HG03442 (cell line): Measurements from ENCODE around the gene MAPT.
"Not testable (repeated sequence)": the region's sequence is repeated elsewhere in the genome, so short reads cannot be mapped to it uniquely, and the experiment has no call there.

Experiments used
- ATAC-seq: cut with Tn5 transposase; IDR thresholded peaks from one replicate; pipeline ENCODE4 v1.9.1; 2021; ENCODE audit warnings: mild to moderate bottlenecking, moderate library complexity; ENCODE audit not compliant: unreplicated experiment

MAPT gene

DNA sequence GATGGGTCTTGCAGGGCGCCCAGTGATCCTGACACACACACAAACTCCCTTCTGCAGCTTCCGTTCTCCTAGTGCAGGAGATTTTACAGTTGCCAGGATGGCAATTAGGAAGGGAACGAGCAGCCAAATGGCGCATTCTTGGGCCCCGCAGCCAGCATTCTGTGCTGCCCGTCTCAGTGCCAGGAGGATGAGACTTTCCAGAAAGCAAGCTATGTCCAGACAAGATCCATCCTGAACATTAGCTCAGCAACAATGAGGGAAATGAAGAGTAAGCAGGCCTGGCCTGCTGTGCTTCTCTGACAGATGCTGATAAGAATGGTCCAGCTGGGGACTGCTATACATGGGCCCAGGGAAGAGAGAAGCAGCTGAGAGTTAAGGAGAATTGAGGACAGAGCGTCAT, 33.2 kb upstream of the MAPT start:
- ATAC-seq, result no peak

DNA sequence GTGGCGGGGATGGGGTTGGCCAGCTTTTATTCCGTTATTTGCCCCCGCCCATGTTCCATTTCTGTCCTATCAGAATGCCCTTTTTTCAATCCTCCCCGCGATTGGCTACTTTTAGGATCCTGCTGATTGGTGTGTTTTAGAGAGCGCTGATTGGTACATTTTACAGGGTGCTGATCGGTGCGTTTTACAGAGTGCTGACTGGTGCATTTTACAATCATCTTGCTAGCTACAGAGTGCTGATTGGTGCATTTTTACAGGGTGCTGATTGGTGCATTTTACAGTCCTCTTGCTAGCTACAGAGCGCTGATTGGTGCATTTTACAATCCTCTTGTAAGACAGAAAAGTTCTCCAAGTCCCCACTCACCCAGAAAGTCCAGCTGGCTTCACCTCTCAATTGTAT, 32.2 kb upstream of the MAPT start:
- ATAC-seq, result not testable (repeated sequence)

DNA sequence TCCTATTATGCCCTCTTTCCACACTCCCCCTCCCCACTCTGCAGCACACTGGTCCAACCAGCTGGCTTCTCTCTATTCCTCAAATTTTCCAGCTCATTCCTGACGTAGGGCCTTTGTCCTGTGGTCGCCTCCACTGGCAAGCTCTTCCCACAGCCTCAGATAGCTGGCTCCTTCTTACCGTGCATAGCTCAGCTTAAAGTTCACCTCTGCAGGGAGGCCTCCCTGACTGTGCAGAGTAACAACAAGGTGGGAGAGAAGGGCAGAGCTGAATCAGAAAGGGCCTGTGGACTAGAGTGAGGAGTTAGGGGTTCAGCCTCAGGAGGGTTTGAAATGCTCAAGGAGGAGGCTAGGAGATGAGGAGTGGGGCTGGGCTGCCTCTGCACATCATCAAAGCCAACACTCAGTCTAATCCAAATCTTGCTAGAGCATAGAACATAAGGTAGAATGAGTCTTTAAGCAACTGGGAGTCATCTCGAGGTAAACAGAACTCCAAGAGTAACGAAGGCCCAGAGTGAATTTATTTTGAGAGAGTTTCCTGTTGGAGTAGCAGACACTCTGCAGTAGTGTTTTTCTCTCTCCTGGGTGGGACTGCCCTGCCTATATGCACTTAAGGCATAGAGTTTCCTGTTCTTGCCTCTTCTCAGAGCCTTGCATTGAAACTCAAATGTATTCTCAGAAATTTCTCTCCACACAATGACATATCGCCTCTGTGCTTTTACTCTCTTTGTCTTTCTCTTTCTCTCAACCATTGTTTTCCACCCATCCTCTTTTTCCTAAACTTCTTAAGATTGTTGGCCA, 30.3 kb upstream of the MAPT start:
- no peak for ATAC-seq

GRCh38 chr17:45867171-45867570, 27.2 kb upstream of the MAPT start:
- ATAC-seq, result no peak

DNA sequence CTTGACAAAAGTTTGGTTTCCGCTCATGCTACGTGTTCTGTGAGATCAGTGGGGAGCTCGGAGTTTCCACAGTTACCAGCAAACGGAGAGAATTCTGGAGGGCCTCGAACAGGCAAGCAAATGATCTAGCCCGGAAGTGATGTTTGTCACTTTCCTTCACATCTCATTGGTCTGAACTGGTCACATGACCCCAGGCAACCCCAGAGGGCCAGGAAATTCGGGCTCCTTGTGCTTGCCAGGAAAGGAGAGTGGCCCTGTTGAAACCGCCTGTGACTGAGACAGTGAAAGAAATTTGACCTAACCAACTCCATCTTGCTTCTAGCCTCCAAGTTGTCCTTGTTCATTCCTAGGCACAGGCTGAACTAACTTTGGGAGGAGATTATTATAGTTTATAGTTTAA, 26.7 kb upstream of the MAPT start:
- ATAC-seq, result no peak

- ATAC-seq, result no peak
Measured at GRCh38 chr17:45868276-45868675, 26.1 kb upstream of the MAPT start.

- no peak for ATAC-seq
Measured at GRCh38 chr17:45869676-45870341, 24.5 kb upstream of the MAPT start.

- no peak for ATAC-seq
Measured at GRCh38 chr17:45870342-45870974, 23.9 kb upstream of the MAPT start.

DNA sequence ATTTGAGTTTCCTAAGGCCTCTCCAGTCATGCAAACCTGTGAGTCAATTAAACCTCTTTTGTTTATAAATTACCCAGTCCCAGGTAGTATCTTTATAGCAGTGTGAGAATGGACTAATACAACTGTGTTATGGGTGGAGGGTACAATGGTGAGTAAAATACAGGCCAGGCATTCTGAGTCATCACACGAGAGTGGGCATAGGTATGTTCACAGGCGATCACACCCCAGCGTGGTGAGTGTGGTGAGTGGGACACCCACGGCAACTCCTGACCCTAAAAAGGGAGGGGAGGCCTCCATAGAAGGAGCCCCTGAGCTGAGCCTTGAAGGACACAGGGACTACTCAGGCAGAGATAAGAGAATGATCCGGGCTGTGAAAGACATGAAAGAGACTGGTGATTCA, 22.6 kb upstream of the MAPT start:
- ATAC-seq, result no peak

- ATAC-seq, result no peak
Measured at GRCh38 chr17:45873728-45874127, 20.6 kb upstream of the MAPT start.

GRCh38 chr17:45874151-45874550, 20.2 kb upstream of the MAPT start:
- no peak for ATAC-seq

DNA sequence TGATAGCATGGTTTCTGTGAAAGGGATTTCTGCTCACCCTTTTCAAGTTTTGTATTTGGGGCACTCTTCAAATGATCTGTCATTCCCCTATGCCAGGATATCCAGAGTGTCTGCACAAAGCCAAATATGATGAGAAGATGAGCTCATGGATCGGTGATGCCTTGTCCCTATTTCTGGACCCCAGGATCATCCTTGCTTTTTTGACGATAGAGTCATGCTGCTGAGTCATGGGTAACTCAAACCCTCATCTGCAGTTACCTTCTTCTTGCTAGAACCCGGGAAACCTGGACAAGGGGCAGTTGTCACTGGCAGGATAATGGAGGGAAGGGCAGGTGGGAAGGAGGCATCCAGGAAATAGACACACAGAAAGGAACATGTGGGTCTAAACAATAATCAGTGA, 17.8 kb upstream of the MAPT start:
- no peak for ATAC-seq

DNA sequence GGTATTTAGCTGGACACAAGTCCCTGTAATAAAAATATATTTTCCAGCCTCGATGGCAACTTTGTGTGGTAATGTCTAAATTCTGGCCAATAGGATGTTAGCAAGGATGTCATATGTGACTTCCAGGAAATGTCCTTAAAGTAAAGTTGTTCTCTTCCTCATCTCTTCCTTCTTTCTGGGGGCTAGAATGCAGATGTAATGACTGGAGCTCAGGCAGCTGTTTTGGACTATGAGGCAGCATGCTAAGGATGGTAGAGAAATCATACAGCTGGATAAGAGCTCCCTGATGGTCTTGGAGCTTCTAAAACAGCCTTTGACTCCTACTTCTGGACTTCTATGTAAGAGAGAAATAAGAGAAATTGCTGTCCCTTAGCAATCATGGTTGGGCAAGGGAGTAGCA, 16.9 kb upstream of the MAPT start:
- ATAC-seq, result no peak

DNA sequence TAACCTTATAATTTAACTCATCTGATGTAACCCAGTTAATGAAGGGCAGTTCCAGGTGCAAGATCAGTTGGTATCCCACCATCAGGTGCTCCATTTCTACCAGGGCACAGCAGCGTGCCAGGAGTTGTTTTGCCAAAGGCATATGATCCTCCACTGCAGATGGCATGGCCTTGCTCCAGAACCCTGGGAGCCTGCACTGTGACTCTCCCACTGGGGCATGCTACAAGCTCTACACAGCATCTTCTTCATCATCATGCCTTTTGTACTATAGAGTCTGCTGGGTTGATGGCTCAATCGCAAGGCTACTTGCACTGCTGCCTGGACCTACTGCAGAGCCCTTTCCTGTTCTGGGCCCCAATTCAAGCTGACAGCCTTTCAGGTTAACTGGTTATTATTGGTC, 11.3 kb upstream of the MAPT start:
- ATAC-seq, result no peak

- ATAC-seq, result no peak
Measured at GRCh38 chr17:45886852-45887251, 7.5 kb upstream of the MAPT start.

- ATAC-seq, result no peak
Measured at GRCh38 chr17:45888392-45888791, 6.0 kb upstream of the MAPT start.

GRCh38 chr17:45889579-45889978, 4.8 kb upstream of the MAPT start:
- ATAC-seq, result no peak

DNA sequence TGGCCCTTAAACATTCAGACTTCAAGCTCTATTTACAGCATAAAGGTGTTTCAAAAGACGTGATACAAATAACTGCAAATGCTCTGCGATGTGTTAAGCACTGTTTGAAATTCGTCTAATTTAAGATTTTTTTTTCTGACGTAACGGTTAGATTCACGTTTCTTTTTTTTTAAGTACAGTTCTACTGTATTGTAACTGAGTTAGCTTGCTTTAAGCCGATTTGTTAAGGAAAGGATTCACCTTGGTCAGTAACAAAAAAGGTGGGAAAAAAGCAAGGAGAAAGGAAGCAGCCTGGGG, 681 bp upstream of the MAPT start:
- ATAC-seq, result no peak

- no peak for ATAC-seq
Measured at GRCh38 chr17:45895304-45895968, 1.1 kb downstream of the MAPT start.

DNA sequence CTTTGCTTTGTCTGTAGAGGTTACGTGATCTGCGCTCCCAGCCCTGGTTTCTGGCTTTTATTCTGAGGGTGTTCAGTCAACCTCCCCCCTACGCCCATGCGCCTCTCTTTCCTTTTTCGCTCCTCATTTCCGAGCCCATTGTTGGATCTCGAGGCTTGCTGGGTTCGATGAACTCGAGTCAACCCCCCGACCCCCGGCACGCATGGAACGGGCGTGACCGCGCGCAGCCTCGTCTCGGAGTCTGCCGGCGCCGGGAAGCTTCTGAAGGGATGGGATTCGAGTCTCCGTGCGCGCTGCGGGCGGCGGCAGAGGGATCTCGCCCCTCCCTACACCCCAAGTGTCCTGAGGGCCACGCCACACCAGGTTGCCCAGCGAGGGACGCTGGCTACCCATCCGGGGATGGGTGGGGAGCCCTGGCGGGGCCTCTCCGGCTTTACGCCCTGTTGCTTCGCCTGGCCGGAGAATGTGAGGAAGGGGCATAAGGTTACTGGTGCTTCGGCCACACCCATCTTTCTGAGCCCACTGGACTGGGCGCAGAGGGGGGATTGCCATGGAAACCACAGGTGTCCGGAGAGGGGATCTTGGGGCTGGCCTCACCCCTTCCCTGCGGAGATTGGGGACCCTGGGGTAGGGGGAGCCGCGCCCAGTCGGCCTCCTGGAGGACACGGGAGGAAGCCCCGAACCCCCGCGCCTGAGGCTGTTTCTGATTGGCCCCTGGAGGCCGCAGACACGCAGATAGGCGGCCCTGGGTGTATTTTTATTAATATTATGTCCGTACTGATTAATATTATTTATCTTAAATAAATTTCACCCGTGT, 1.8 kb downstream of the MAPT start:
- no peak for ATAC-seq
